Endothelial cell of umbilical vein (primary cell): ENCODE results near the gene SERGEF. TPM values are rescaled to one million over a fixed set of nuclear protein-coding genes. Genes with fewer than 3 reads are reported as not detected.

Source experiments
- BruUV-seq: library from RNA; stranded (reverse); fragments of 400-500 nt; replicated peaks from 2 replicates; lab custom pipeline; 2021; lab: Mats Ljungman, UMichigan
- CTCF ChIA-PET: fragments of 300-600, 350-600 bp; sonication (Branson Sonifier 250); formaldehyde crosslinking; loops from one replicate; lab custom pipeline; 2021; ENCODE audit warnings: antibody characterized with exemption, inconsistent platforms; lab: Charles Lee
- POLR2A ChIA-PET: fragments of 300-600, 350-600 bp; sonication (Branson Sonifier 250); formaldehyde crosslinking; loops from one replicate; lab custom pipeline; 2021; ENCODE audit warnings: antibody characterized with exemption, inconsistent platforms; lab: Charles Lee
- DNase-seq: peaks from one replicate; pipeline ENCODE4 v3.0.0-alpha.2; 2011; ENCODE audit warnings: low read depth, low spot score
- FAIRE-seq: peaks from 2 replicates; lab custom pipeline; 2011; peaks lifted over from hg19 to GRCh38; lab: Jason Lieb, UNC
- H2AFZ ChIP-seq: 2 replicates; pipeline ENCODE4 v1.6.0; 2012; ENCODE audit warnings: low read depth, low read length, control low read depth, inconsistent platforms
- H3K27ac ChIP-seq: 2 replicates; pipeline ENCODE4 v1.5.1; 2011; ENCODE audit warnings: low read depth, mild to moderate bottlenecking, control low read depth, low read length, moderate library complexity; ENCODE audit not compliant: insufficient read depth
- H3K27me3 ChIP-seq, 2 experiments: 2 replicates each; pipeline versions ENCODE4 v1.6.0 to v1.6.1; 2011; ENCODE audit warnings: low read length in 2 of 2, mixed read lengths in 1 of 2; ENCODE audit not compliant: control insufficient read depth in 2 of 2, insufficient read depth in 2 of 2
- H3K36me3 ChIP-seq, 2 experiments: 2 replicates in 1 of 2; 3 replicates in 1 of 2; pipeline ENCODE4 v1.5.1; 2011; ENCODE audit warnings: low read length in 2 of 2, mild to moderate bottlenecking in 1 of 2, moderate library complexity in 1 of 2; ENCODE audit not compliant: control insufficient read depth in 2 of 2, insufficient read depth in 2 of 2; ENCODE audit errors: extremely low read depth in 1 of 2
- H3K4me1 ChIP-seq: 3 replicates; pipeline ENCODE4 v1.5.1; 2011; ENCODE audit warnings: mild to moderate bottlenecking, low read length; ENCODE audit not compliant: control insufficient read depth, insufficient read depth; ENCODE audit errors: extremely low read depth
- H3K4me2 ChIP-seq: 2 replicates; pipeline ENCODE4 v1.6.1; 2011; ENCODE audit warnings: low read length, control low read depth, mixed read lengths; ENCODE audit not compliant: insufficient read depth
- H3K4me3 ChIP-seq, 3 experiments: fragments of 200-600 bp in 1 of 3; sonication (generic), shearing (Covaris generic) in 1 of 3; replicated peaks in 1 of 3; 2 replicates each; pipeline ENCODE4 v1.5.1; 2011 to 2016; ENCODE audit warnings: control low read depth in 3 of 3, low read length in 3 of 3, mild to moderate bottlenecking in 2 of 3, inconsistent platforms in 1 of 3, low read depth in 1 of 3, moderate library complexity in 1 of 3; ENCODE audit not compliant: insufficient read depth in 1 of 3
- H3K79me2 ChIP-seq: 2 replicates; pipeline ENCODE4 v1.6.0; 2012; ENCODE audit warnings: low read length, inconsistent platforms; ENCODE audit not compliant: control insufficient read depth, insufficient read depth
- H3K9ac ChIP-seq: replicated peaks from 2 replicates; pipeline ENCODE3; 2011; ENCODE audit warnings: low read length, control low read depth; ENCODE audit not compliant: insufficient read depth; ENCODE audit errors: extremely low read depth
- H3K9me1 ChIP-seq: replicated peaks from 3 replicates; pipeline ENCODE4 v1.6.0; 2011; ENCODE audit warnings: mild to moderate bottlenecking, low read length; ENCODE audit not compliant: control insufficient read depth, insufficient read depth; ENCODE audit errors: extremely low read depth
- H3K9me3 ChIP-seq: replicated peaks from 2 replicates; pipeline ENCODE4 v1.5.1; 2012; ENCODE audit warnings: low read length, inconsistent platforms; ENCODE audit not compliant: control insufficient read depth, insufficient read depth
- H4K20me1 ChIP-seq: replicated peaks from 2 replicates; pipeline ENCODE3; 2011; ENCODE audit warnings: mild to moderate bottlenecking, low read length; ENCODE audit not compliant: control insufficient read depth, insufficient read depth; ENCODE audit errors: extremely low read depth
- CTCF ChIP-seq, 2 donors: IDR thresholded peaks; 1 replicate in 1 of 2; 2 replicates in 1 of 2; pipeline ENCODE4 v1.5.1; 2011; ENCODE audit warnings: low read length in 2 of 2, mild to moderate bottlenecking in 2 of 2, moderate library complexity in 2 of 2, control low read depth in 1 of 2, inconsistent platforms in 1 of 2, low read depth in 1 of 2; ENCODE audit not compliant: insufficient read depth in 1 of 2; ENCODE audit errors: extremely low read depth in 1 of 2
- EZH2 ChIP-seq: IDR thresholded peaks from 2 replicates; pipeline ENCODE4 v1.6.1; 2012; ENCODE audit warnings: borderline replicate concordance, low read depth, mild to moderate bottlenecking, moderate library complexity, low read length, inconsistent platforms; ENCODE audit not compliant: severe bottlenecking
- FOS ChIP-seq: IDR thresholded peaks from 2 replicates; pipeline ENCODE4 v1.6.1; 2011; ENCODE audit warnings: mild to moderate bottlenecking, low read length, moderate library complexity, borderline replicate concordance; ENCODE audit not compliant: insufficient read depth
- GATA2 ChIP-seq: IDR thresholded peaks from 2 replicates; pipeline ENCODE4 v1.7.0; 2011; ENCODE audit warnings: low read depth, mild to moderate bottlenecking, moderate library complexity, mixed read lengths, low read length; ENCODE audit not compliant: insufficient read length, insufficient read depth
- JUN ChIP-seq: IDR thresholded peaks from 2 replicates; pipeline ENCODE4 v1.6.1; 2011; ENCODE audit warnings: borderline replicate concordance, low read depth; ENCODE audit not compliant: insufficient read length, insufficient read depth
- MAX ChIP-seq: IDR thresholded peaks from 2 replicates; pipeline ENCODE4 v1.6.1; 2011; ENCODE audit not compliant: insufficient read depth, insufficient read length
- MYC ChIP-seq: IDR thresholded peaks from one replicate; pipeline ENCODE4 v1.6.1; 2011; ENCODE audit warnings: mild to moderate bottlenecking, low read depth, low read length
- POLR2A ChIP-seq: IDR thresholded peaks from 2 replicates; pipeline ENCODE4 v1.6.1; 2012; ENCODE audit warnings: low read depth, mild to moderate bottlenecking, control low read depth, low read length
- POLR2AphosphoS5 ChIP-seq: IDR thresholded peaks from 2 replicates; pipeline ENCODE4 v1.6.1; 2012; ENCODE audit warnings: low read depth, mild to moderate bottlenecking, control low read depth, low read length, moderate library complexity; ENCODE audit not compliant: insufficient read depth
- dilution Hi-C: fragments of 300-500 bp; cut with MboI; formaldehyde crosslinking; loops from one replicate; pipeline ENCODE4 v1.15.0; 2019; ENCODE audit warnings: low sequenced_read_pairs; ENCODE audit not compliant: extremely low pct_ligation_motif_present
- intact Hi-C: fragments of 100-400 bp; cut with micrococcal nuclease; formaldehyde crosslinking; loops from one replicate; pipeline ENCODE4 v1.10.0; 2022
- polyA plus RNA-seq, 4 experiments: library from polyadenylated mRNA; depleted of rRNA in 3 of 4; stranded (reverse) in 3 of 4; unstranded in 1 of 4; fragments of >200 nt; gene quantifications; 2 replicates each; pipeline versions ENCODE4 v1.2.1 to v1.2.3, GENCODE V29; 2011 to 2012; ENCODE audit warnings: missing spikeins in 1 of 4
- total RNA-seq: library from RNA; stranded (reverse); gene quantifications from 2 replicates; pipeline ENCODE4 v1.2.3, GENCODE V29; 2021

Gene SERGEF
- total and polyA plus RNA-seq, 2 donors (not counting 3 experiments of a cell fraction or from before 2014, with no cell fraction given), result 8.7 to 16.7 TPM

GRCh38 chr11:17906436-17906835 is 106.4 kb downstream of the SERGEF start:
- Histone ChIP-seq H3K79me2 (no peaks in the 10 kb centered on the region), H3K9me1 (no peaks in the 10 kb centered on the region), H3K9ac (no peak overlapping the region), H3K4me3 (no peak overlapping the region), H3K27me3 (no peaks in the 10 kb centered on the region), H3K36me3 (no peaks in the 10 kb centered on the region), H3K4me2 (no peak overlapping the region), H2AFZ (no peak overlapping the region), H4K20me1 (no peaks in the 10 kb centered on the region), H3K9me3 (no peaks in the 10 kb centered on the region), H3K4me1 (no peaks in the 10 kb centered on the region), H3K27ac (no peak overlapping the region)
- dilution Hi-C loops, result no loop called here
- TF ChIP-seq POLR2AphosphoS5, result no peak
- TF ChIP-seq CTCF (IDR thresholded peaks at IDR 0.05; ENCODE audit: extremely low read depth in 1 of 2, insufficient read depth in 1 of 2, low read depth in 1 of 2, low read length in 2 of 2), result peak in 1 of 2 donors; percentile 12
- no peak for TF ChIP-seq GATA2
- POLR2A ChIA-PET, result no interaction called here
- CTCF ChIA-PET, result interaction anchor here (0.7 to 1.3 kb wide), 5 partner anchors 23 to 307 kb away, joined by 3 to 9 read pairs (median 3); no protein-coding TSS in a partner anchor
- no peak for DNase-seq
- FAIRE-seq, result no peak
- intact Hi-C loops, result loop anchor here (1.0 kb wide), 1 partner anchor 146 kb away; no protein-coding TSS in a partner anchor
- BruUV-seq, result no TSS peak

GRCh38 chr11:17905477-17905876 is 107.4 kb downstream of the SERGEF start:
- ChIA-PET POLR2A (no interaction called here), CTCF (interaction anchor here (0.8 to 1.3 kb wide), 3 partner anchors 24 to 103 kb away, joined by 3 to 4 read pairs (median 3); no protein-coding TSS in a partner anchor)
- Histone ChIP-seq H3K36me3 (no peaks in the 10 kb centered on the region), H3K27me3 (no peaks in the 10 kb centered on the region), H3K9me3 (no peaks in the 10 kb centered on the region), H3K4me2 (no peak overlapping the region), H3K4me3 (no peak overlapping the region), H3K4me1 (no peaks in the 10 kb centered on the region), H3K9me1 (no peaks in the 10 kb centered on the region), H2AFZ (no peak overlapping the region), H3K27ac (no peak overlapping the region), H3K9ac (no peak overlapping the region), H3K79me2 (no peaks in the 10 kb centered on the region), H4K20me1 (no peaks in the 10 kb centered on the region)
- BruUV-seq, result no TSS peak
- intact Hi-C loops, result no loop called here
- dilution Hi-C loops, result no loop called here
- TF ChIP-seq CTCF (IDR thresholded peaks at IDR 0.05; ENCODE audit: extremely low read depth in 1 of 2, insufficient read depth in 1 of 2, low read depth in 1 of 2, low read length in 2 of 2) (no peak), FOS (no peak), POLR2AphosphoS5 (no peak), JUN (no peak), MAX (no peak), EZH2 (no peak), MYC (no peak), POLR2A (no peak), GATA2 (no peak)
- FAIRE-seq (no peak), DNase-seq (no peak)
